Pancreas (tissue), 10 donors: ENCODE results near the gene KLK15. TPM values are rescaled to one million over a fixed set of nuclear protein-coding genes. Genes with fewer than 3 reads are reported as not detected.

ENCODE experiments used
- ATAC-seq, 4 donors: fragments of 200-7000 bp; cut with Tn5 transposase; one replicate each; pipeline versions ENCODE4 v1.8.0 to v1.9.1; 2020; ENCODE audit warnings: mild to moderate bottlenecking in 4 of 4, moderate library complexity in 4 of 4
- DNase-seq, 6 donors: peaks; one replicate each; pipeline ENCODE4 v3.0.0-alpha.2; 2020
- FAIRE-seq: peaks from 2 replicates; lab custom pipeline; 2012; peaks lifted over from hg19 to GRCh38; lab: Jason Lieb, UNC
- H3K27ac ChIP-seq, 4 donors: fragments of 200-600 bp; sonication (generic); 1 replicate in 3 of 4; 2 replicates in 1 of 4; pipeline versions ENCODE4 v1.5.0 to v1.8.0; 2020
- H3K27me3 ChIP-seq, 4 donors: fragments of 200-600 bp; one replicate each; pipeline ENCODE4 v1.8.0; 2021
- H3K36me3 ChIP-seq, 3 donors: fragments of 200-600 bp; sonication (generic) in 1 of 3; one replicate each; pipeline versions ENCODE4 v1.5.0 to v1.8.0; 2020 to 2021
- H3K4me1 ChIP-seq, 3 donors: fragments of 200-600 bp; one replicate each; pipeline ENCODE4 v1.8.0; 2021
- H3K4me3 ChIP-seq, 4 donors: fragments of 200-600 bp; sonication (generic) in 2 of 4; one replicate each; pipeline versions ENCODE4 v1.5.0 to v1.8.0; 2020 to 2021
- H3K9me3 ChIP-seq, 4 donors: fragments of 200-600 bp; one replicate each; pipeline ENCODE4 v1.8.0; 2021
- CTCF ChIP-seq, 4 donors: fragments of 200-600 bp; sonication (generic) in 3 of 4; IDR thresholded peaks; one replicate each; pipeline versions ENCODE4 v1.5.0 to v1.8.0; 2021; ENCODE audit warnings: antibody characterized with exemption in 4 of 4
- WGBS, 2 donors: extraction: QIAGEN DNeasy Blood & Tissue Kit; methylation state at CpG; one replicate each; pipeline ENCODE4 v1.1.7; 2013; 5-methylcytosine and 5-hydroxymethylcytosine counted together
- intact Hi-C, 3 donors: fragments of 100-400 bp; cut with DNase I; formaldehyde crosslinking; loops; one replicate each; pipeline versions ENCODE4 v1.11.1 to v1.14.2; 2022
- polyA plus RNA-seq, 2 donors: library from polyadenylated mRNA; stranded (reverse); fragments of 200-250 nt; gene quantifications; one replicate each; pipeline ENCODE4 v1.2.3, GENCODE V29; 2013
- total RNA-seq, 6 donors: library from RNA; stranded (reverse); fragmentation: NEBNext Ultra II Directional in 4 of 6; extraction: Animal tissue kit (Norgen Biotek cat#: 25700) in 4 of 6; gene quantifications; one replicate each; pipeline versions ENCODE4 v1.2.1 to v1.2.4, GENCODE V29; 2021 to 2023
- donor health status: healthy with polysubstance abuse.
- donor health status: DM: no; HTN: no; CAD: no; lungs with moderate emphysema.
- donor health status: DM: no; HTN: no; CAD: no.
- donor health status: control.
- donor health status: control.
- donor health status: Bipolar disorder and iron deficiency.
- donor health status: DM: yes; HTN: yes; CAD: no.
- donor health status: DM: no; HTN: no; CAD: no.
- donor health status: DM: no; HTN: no; CAD: no.
- donor health status: DM: yes; HTN: yes; CAD: no.

The KLK15 gene
- total and polyA plus RNA-seq, 8 donors: 0.07 to 0.27 TPM; not detected in 6

DNA sequence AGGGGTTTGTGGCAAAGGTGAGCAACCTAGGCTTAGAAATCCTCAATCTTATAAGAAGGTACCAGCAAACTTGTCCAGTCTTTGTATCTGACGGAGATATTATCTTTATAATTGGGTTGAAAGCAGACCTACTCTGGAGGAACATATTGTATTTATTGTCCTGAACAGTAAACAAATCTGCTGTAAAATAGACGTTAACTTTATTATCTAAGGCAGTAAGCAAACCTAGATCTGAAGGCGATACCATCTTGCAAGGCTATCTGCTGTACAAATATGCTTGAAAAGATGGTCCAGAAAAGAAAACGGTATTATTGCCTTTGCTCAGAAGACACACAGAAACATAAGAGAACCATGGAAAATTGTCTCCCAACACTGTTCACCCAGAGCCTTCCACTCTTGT is 36.1 kb upstream of the KLK15 start:
- no peaks in the 10 kb centered on the region for H3K36me3 ChIP-seq
- intact Hi-C loops: no loop called here
- TF ChIP-seq CTCF (IDR thresholded peaks at IDR 0.05): no peak
- FAIRE-seq (no peak), DNase-seq (no peak), ATAC-seq (no peak)
- WGBS, 2 donors: 61% methylated on average over 4 of the region's 4 CpGs
- no peaks in the 10 kb centered on the region for H3K9me3 ChIP-seq
- H3K27ac ChIP-seq: no peak overlapping the region
- peaks cover 0 to 5% (median 0%) of the 10 kb centered on the region in 4 donors for H3K27me3 ChIP-seq
- H3K4me3 ChIP-seq: no peak overlapping the region
- no peaks in the 10 kb centered on the region for H3K4me1 ChIP-seq

GRCh38 chr19:50861496-50862286 is 28.3 kb upstream of the KLK15 start:
- H3K27me3 ChIP-seq: peaks cover 0 to under 1% (median 0%) of the 10 kb centered on the region in 4 donors
- FAIRE-seq (no peak), ATAC-seq (no peak), DNase-seq (no peak)
- H3K27ac ChIP-seq: no peak overlapping the region
- intact Hi-C loops: no loop called here
- no peak overlapping the region for H3K4me3 ChIP-seq
- no peak for TF ChIP-seq CTCF (IDR thresholded peaks at IDR 0.05)
- no peaks in the 10 kb centered on the region for H3K9me3 ChIP-seq
- 62 to 74% methylated on average over 7 of the region's 7 CpGs for WGBS, 2 donors
- H3K4me1 ChIP-seq: no peaks in the 10 kb centered on the region
- no peaks in the 10 kb centered on the region for H3K36me3 ChIP-seq

DNA sequence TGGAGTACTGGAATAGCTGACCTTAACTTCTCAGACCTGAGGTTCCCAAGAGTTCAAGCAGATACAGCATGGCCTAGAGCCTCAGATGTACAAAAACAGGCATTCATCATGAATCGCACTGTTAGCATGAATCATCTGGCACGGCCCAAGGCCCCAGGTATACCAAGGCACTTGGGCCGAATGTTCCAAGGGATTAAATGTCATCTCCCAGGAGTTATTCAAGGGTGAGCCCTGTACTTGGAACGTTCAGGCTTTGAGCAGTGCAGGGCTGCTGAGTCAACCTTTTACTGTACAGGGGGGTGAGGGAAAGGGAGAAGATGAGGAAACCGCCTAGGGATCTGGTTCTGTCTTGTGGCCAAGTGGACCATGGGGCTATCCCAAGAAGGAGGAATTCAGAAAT is 27.6 kb upstream of the KLK15 start:
- Histone ChIP-seq H3K27ac (no peak overlapping the region), H3K4me3 (no peak overlapping the region), H3K36me3 (no peaks in the 10 kb centered on the region), H3K9me3 (no peaks in the 10 kb centered on the region), H3K4me1 (no peaks in the 10 kb centered on the region), H3K27me3 (no peaks in the 10 kb centered on the region)
- no peak for TF ChIP-seq CTCF (IDR thresholded peaks at IDR 0.05)
- intact Hi-C loops: no loop called here
- DNase-seq (no peak), FAIRE-seq (no peak), ATAC-seq (no peak)
- 65 to 70% methylated on average over 5 of the region's 5 CpGs for whole genome bisulfite sequencing, 2 donors

GRCh38 chr19:50859849-50860248 is 26.5 kb upstream of the KLK15 start:
- Histone ChIP-seq H3K4me1 (no peaks in the 10 kb centered on the region), H3K9me3 (no peaks in the 10 kb centered on the region), H3K36me3 (no peaks in the 10 kb centered on the region), H3K27me3 (no peaks in the 10 kb centered on the region), H3K27ac (no peak overlapping the region), H3K4me3 (no peak overlapping the region)
- ATAC-seq: no peak
- WGBS, 2 donors: 66 to 73% methylated on average over 4 of the region's 4 CpGs
- no peak for DNase-seq
- no peak for TF ChIP-seq CTCF (IDR thresholded peaks at IDR 0.05)
- intact Hi-C loops: no loop called here
- no peak for FAIRE-seq

GRCh38 chr19:50858886-50859285 is 25.5 kb upstream of the KLK15 start:
- ATAC-seq (peak; percentile 16 to 99 (median 86)), DNase-seq (peak in 4 of 6 donors; percentile 17 to 58 (median 48)), FAIRE-seq (no peak)
- H3K9me3 ChIP-seq: no peaks in the 10 kb centered on the region
- H3K27me3 ChIP-seq: no peaks in the 10 kb centered on the region
- intact Hi-C loops: no loop called here
- H3K36me3 ChIP-seq: no peaks in the 10 kb centered on the region
- 9 to 17% methylated on average over 4 to 7 of the region's 7 CpGs for WGBS, 2 donors
- TF ChIP-seq CTCF (IDR thresholded peaks at IDR 0.05): no peak
- H3K4me3 ChIP-seq: no peak overlapping the region
- no peak overlapping the region for H3K27ac ChIP-seq
- no peaks in the 10 kb centered on the region for H3K4me1 ChIP-seq
